GM12891 (cell line): ENCODE results near the gene AKIRIN1.

Source experiments
- POLR2A ChIP-seq: IDR thresholded peaks from 2 replicates; pipeline ENCODE4 v1.6.1; 2011; ENCODE audit warnings: low read depth, low read length, control low read depth
- POLR2AphosphoS5 ChIP-seq: IDR thresholded peaks from 2 replicates; pipeline ENCODE4 v1.6.1; 2011; ENCODE audit warnings: low read depth, low read length, control low read depth
- POU2F2 ChIP-seq: IDR thresholded peaks from 2 replicates; pipeline ENCODE4 v1.6.1; 2011; ENCODE audit warnings: low read depth, mild to moderate bottlenecking, control low read depth, low read length, moderate library complexity
- SPI1 ChIP-seq: IDR thresholded peaks from 2 replicates; pipeline ENCODE4 v1.6.1; 2011; ENCODE audit warnings: low read depth, low read length, control low read depth
- TAF1 ChIP-seq: IDR thresholded peaks from 2 replicates; pipeline ENCODE4 v1.6.1; 2011; ENCODE audit warnings: low read depth, low read length, control low read depth

GRCh38 chr1:39023140-39023539, 32.1 kb downstream of the AKIRIN1 start:
- TF ChIP-seq POLR2A (no peak), TAF1 (no peak), POLR2AphosphoS5 (no peak), POU2F2 (no peak), SPI1 (no peak)
